Progenitor cell of endocrine pancreas (in vitro differentiated cells): ENCODE results near the gene KANSL1. TPM values are rescaled to one million over a fixed set of nuclear protein-coding genes. Genes with fewer than 3 reads are reported as not detected.

Experiments used
- DNase-seq: peaks from one replicate; pipeline ENCODE4 v3.0.0; 2021; ENCODE audit warnings: low spot score; ENCODE audit not compliant: unreplicated experiment
- H3K27ac Mint-ChIP-seq: 2 replicates; pipeline ENCODE4 v1.8.0; 2021; ENCODE audit warnings: mild to moderate bottlenecking, moderate library complexity, mixed read lengths
- H3K27me3 Mint-ChIP-seq: 2 replicates; pipeline ENCODE4 v1.8.0; 2021; ENCODE audit warnings: mixed read lengths
- H3K36me3 Mint-ChIP-seq: 2 replicates; pipeline ENCODE4 v1.8.0; 2022; ENCODE audit warnings: mixed read lengths; ENCODE audit not compliant: insufficient read depth
- H3K4me1 Mint-ChIP-seq: 2 replicates; pipeline ENCODE4 v1.8.0; 2021; ENCODE audit warnings: low read depth, mixed read lengths
- H3K4me3 Mint-ChIP-seq: 2 replicates; pipeline ENCODE4 v1.8.0; 2021; ENCODE audit warnings: low read depth, mild to moderate bottlenecking, moderate library complexity, mixed read lengths
- H3K9me3 Mint-ChIP-seq: 2 replicates; pipeline ENCODE4 v1.8.0; 2021; ENCODE audit warnings: low read depth, mixed read lengths
- total RNA-seq: library from RNA; stranded (reverse); gene quantifications from 2 replicates; pipeline ENCODE4 v1.2.1, GENCODE V29; 2021
- TF ChIP-seq, protein P1 (sequence below): fragments of 200-600 bp; sonication (generic); IDR thresholded peaks from one replicate; pipeline ENCODE4 v1.5.0; 2021; ENCODE audit warnings: antibody characterized with exemption, mild to moderate bottlenecking; ENCODE audit not compliant: unreplicated experiment

The KANSL1 gene
- total RNA-seq, 1 donor from 2014 or later: 173 TPM

DNA sequence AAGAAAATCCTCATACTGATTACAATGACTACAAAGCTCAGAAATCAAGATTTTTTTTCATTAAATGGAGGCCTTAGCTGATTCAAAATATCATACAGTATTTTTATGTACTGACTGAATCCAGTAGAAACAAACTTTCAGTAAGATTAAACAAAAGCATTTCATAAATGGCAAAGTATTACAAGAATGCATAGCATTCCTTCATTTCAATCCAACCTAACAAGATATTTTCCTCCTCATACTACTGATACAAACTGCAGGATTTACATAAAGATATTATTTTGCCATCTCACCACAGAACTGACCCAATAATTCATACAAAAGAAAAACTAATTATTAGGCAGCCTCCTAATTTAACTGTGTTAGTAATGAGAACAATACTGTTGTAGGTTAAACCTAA is 6.2 kb upstream of the KANSL1 start:
- Mint-ChIP-seq H3K36me3 (peaks cover 10% of the 10 kb centered on the region), H3K4me1 (peaks cover 17% of the 10 kb centered on the region), H3K27me3 (no peaks in the 10 kb centered on the region), H3K4me3 (no peak overlapping the region), H3K27ac (peak overlapping the region; percentile 25), H3K9me3 (no peaks in the 10 kb centered on the region)
- TF ChIP-seq, protein P1, sequence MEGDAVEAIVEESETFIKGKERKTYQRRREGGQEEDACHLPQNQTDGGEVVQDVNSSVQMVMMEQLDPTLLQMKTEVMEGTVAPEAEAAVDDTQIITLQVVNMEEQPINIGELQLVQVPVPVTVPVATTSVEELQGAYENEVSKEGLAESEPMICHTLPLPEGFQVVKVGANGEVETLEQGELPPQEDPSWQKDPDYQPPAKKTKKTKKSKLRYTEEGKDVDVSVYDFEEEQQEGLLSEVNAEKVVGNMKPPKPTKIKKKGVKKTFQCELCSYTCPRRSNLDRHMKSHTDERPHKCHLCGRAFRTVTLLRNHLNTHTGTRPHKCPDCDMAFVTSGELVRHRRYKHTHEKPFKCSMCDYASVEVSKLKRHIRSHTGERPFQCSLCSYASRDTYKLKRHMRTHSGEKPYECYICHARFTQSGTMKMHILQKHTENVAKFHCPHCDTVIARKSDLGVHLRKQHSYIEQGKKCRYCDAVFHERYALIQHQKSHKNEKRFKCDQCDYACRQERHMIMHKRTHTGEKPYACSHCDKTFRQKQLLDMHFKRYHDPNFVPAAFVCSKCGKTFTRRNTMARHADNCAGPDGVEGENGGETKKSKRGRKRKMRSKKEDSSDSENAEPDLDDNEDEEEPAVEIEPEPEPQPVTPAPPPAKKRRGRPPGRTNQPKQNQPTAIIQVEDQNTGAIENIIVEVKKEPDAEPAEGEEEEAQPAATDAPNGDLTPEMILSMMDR: no peak
- DNase-seq: no peak

DNA sequence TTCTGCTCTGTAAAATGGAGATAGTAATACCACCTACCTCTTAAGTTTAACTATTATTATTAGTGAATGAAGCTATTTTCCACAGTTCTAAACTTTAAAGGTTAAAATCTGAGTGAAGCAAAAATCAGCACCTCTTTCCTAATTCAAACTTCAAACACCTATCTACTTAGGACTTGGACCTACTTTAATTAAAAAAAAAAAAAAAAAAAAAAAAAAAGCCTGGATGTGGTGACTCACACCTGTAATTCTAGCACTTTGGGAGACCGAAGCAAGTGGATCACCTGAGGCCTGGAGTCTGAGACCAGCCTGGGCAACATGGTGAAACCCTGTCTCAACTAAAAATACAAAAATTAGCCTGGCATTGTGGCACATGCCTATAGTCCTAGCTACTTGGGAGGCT is 5.0 kb upstream of the KANSL1 start:
- H3K36me3 Mint-ChIP-seq: peaks cover 6% of the 10 kb centered on the region
- H3K27ac Mint-ChIP-seq: no peak overlapping the region
- no peak overlapping the region for H3K4me3 Mint-ChIP-seq
- H3K9me3 Mint-ChIP-seq: no peaks in the 10 kb centered on the region
- peaks cover 21% of the 10 kb centered on the region for H3K4me1 Mint-ChIP-seq
- no peak for DNase-seq
- TF ChIP-seq, protein P1: no peak
- no peaks in the 10 kb centered on the region for H3K27me3 Mint-ChIP-seq

DNA sequence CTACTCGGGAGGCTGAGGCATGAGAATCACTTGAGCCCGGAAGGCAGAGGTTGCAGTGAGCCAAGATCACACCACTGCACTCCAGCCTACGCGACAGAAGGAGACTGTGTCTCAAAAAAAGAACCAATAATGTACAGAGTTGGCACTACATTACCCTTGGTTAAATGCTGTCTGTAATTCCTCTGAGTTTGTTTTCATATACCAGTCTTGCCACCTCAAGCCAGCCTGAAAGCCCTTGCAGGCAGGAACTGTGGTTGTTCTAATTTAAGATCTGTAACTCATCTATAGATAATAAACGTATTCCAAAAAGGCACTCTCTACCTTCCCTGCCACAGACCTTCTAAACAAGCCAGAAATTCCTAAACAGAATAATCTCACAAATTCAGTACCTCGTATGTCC is 4.3 kb upstream of the KANSL1 start:
- H3K4me1 Mint-ChIP-seq: peaks cover 18% of the 10 kb centered on the region
- DNase-seq: no peak
- no peaks in the 10 kb centered on the region for H3K9me3 Mint-ChIP-seq
- no peak overlapping the region for H3K27ac Mint-ChIP-seq
- H3K27me3 Mint-ChIP-seq: no peaks in the 10 kb centered on the region
- H3K4me3 Mint-ChIP-seq: no peak overlapping the region
- H3K36me3 Mint-ChIP-seq: peaks cover 5% of the 10 kb centered on the region
- TF ChIP-seq, protein P1: no peak

DNA sequence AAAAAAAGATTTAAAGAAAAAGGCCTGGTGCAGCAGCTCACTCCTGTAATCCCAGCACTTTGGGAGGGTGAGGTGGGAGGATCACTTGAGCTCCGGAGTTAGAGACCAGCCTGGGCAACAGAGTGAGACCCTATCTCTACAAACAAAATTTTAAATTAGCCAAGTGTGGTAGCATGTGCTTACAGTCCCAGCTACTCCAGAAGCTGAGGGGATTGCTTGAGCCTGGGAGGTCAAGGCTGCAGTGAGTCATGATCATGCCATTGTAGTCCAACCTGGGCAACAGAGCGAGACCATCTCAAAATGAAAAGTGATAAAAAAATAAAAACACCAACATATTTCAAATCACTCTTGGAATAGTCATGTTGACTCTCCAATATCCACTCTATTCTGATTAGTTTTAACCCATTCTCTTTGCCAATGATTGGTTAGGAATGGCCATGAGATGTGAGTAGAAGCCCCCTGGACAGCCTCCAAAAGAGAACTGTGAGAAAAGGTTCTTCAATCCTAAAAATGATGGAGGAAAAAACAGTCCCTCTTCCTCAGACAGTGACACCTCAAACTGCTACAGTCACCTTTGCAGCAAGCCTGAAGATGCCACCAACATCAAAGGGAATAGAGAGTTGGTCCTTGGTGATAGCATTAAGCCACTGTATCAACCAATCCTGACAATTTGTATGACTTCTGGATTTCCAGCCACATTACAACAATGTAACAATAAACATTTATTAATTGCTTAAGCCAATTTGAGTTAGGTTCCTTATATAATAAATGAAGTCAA is 2.9 kb upstream of the KANSL1 start:
- Mint-ChIP-seq H3K27me3 (no peaks in the 10 kb centered on the region), H3K4me1 (peaks cover 19% of the 10 kb centered on the region), H3K9me3 (no peaks in the 10 kb centered on the region), H3K4me3 (no peak overlapping the region), H3K27ac (no peak overlapping the region), H3K36me3 (peaks cover 5% of the 10 kb centered on the region)
- DNase-seq: no peak
- TF ChIP-seq, protein P1: no peak

DNA sequence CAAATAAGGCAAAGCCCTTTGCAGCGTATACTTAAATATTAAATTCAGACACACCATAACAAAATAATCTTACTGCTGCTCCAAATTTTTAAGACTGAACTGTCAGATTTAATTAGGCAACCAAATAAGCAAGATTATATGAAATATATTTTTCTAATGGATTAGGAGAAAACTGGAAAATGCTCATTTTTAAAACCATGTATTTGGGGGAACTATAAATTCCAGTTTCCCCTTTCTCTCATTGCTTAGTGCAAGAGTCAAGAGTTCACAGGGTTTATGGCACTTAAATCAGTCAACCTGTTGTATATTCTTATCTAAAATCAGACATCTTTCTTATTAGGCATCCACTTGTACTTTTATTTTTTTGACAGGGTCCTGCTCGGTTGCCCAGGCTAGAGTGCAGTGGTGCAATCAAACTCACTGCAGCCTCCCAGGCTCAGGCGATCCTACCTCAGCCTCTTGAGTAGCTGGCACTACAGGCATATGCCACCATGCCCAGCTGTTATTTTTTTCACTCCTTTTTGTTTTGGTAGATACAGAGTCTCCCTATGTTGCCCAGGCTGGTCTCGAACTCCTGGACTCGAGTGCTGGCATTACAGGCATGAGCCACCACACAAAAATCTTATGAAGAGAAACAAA is 2.1 kb upstream of the KANSL1 start:
- H3K27ac Mint-ChIP-seq: no peak overlapping the region
- H3K9me3 Mint-ChIP-seq: no peaks in the 10 kb centered on the region
- H3K27me3 Mint-ChIP-seq: no peaks in the 10 kb centered on the region
- peaks cover 23% of the 10 kb centered on the region for H3K4me1 Mint-ChIP-seq
- H3K4me3 Mint-ChIP-seq: no peak overlapping the region
- no peak for DNase-seq
- TF ChIP-seq, protein P1: no peak
- H3K36me3 Mint-ChIP-seq: peaks cover 3% of the 10 kb centered on the region
